Natural killer cell (primary cell): ENCODE measurements around the gene IGF2R. TPM values are rescaled to one million over a fixed set of nuclear protein-coding genes. Genes with fewer than 3 reads are reported as not detected.

ENCODE experiments used
- ATAC-seq, 3 donors: fragments of 150-1000 bp in 2 of 3; fragments of 200-7000 bp in 1 of 3; cut with Tn5 transposase; 1 replicate in 1 of 3; 2 replicates in 2 of 3; pipeline ENCODE4 v1.10.0; 2021; ENCODE audit warnings: mild to moderate bottlenecking in 2 of 3, moderate library complexity in 2 of 3
- DNase-seq, 2 donors: peaks; one replicate each; pipeline versions ENCODE4 v3.0.0 to v3.0.0-alpha.2; 2013 to 2021; ENCODE audit warnings: mixed read lengths in 1 of 2
- H3K27ac ChIP-seq: one replicate; pipeline ENCODE4 v1.5.1; 2013; ENCODE audit warnings: mild to moderate bottlenecking, low read length
- H3K27me3 ChIP-seq: one replicate; pipeline ENCODE4 v1.6.1; 2013; ENCODE audit warnings: low read length; ENCODE audit not compliant: control insufficient read depth, insufficient read depth
- H3K36me3 ChIP-seq: one replicate; pipeline ENCODE4 v1.6.1; 2013; ENCODE audit warnings: low read length; ENCODE audit not compliant: control insufficient read depth, insufficient read depth
- H3K4me1 ChIP-seq: one replicate; pipeline ENCODE4 v1.6.1; 2013; ENCODE audit warnings: low read length; ENCODE audit not compliant: control insufficient read depth, insufficient read depth
- H3K4me3 ChIP-seq: one replicate; pipeline ENCODE4 v1.5.1; 2013; ENCODE audit warnings: low read length
- H3K9me3 ChIP-seq: one replicate; pipeline ENCODE4 v1.6.1; 2013; ENCODE audit warnings: low read length; ENCODE audit not compliant: control insufficient read depth, insufficient read depth
- H3K27ac Mint-ChIP-seq, 2 donors: one replicate each; pipeline ENCODE4 v1.8.0; 2022; ENCODE audit warnings: mild to moderate bottlenecking in 2 of 2, mixed read lengths in 2 of 2, moderate library complexity in 1 of 2
- H3K27me3 Mint-ChIP-seq, 2 donors: one replicate each; pipeline ENCODE4 v1.8.0; 2022; ENCODE audit warnings: low read depth in 2 of 2, mixed read lengths in 2 of 2
- H3K36me3 Mint-ChIP-seq: one replicate; pipeline ENCODE4 v1.8.0; 2022; ENCODE audit warnings: mixed read lengths
- H3K4me1 Mint-ChIP-seq, 2 donors: one replicate each; pipeline ENCODE4 v1.8.0; 2022; ENCODE audit warnings: mixed read lengths in 2 of 2
- H3K4me3 Mint-ChIP-seq: one replicate; pipeline ENCODE4 v1.8.0; 2022; ENCODE audit warnings: mild to moderate bottlenecking, moderate library complexity, mixed read lengths
- H3K9me3 Mint-ChIP-seq, 2 donors: one replicate each; pipeline ENCODE4 v1.8.0; 2022; ENCODE audit warnings: mixed read lengths in 2 of 2
- CTCF ChIP-seq: fragments of 200-600 bp; IDR thresholded peaks from one replicate; pipeline ENCODE4 v1.8.0; 2022; ENCODE audit warnings: antibody characterized with exemption
- WGBS: methylation state at CpG from one replicate; pipeline ENCODE4 v1.1.7; 2013; ENCODE audit warnings: missing lambda C conversion rate; ENCODE audit not compliant: insufficient coverage; 5-methylcytosine and 5-hydroxymethylcytosine counted together
- intact Hi-C: fragments of 100-400 bp; cut with micrococcal nuclease; formaldehyde crosslinking; loops from one replicate; pipeline ENCODE4 v1.14.2; 2022
- total RNA-seq, 4 donors: library from RNA; stranded (reverse); fragments of 120-200 nt in 1 of 4; gene quantifications; one replicate each; pipeline versions ENCODE4 v1.2.3 to v1.2.4, GENCODE V29; 2013 to 2022

IGF2R gene
- total RNA-seq, 3 donors from 2014 or later (not counting 1 experiment from before 2014, with no cell fraction given) = 208 to 282 (median 253) TPM

DNA sequence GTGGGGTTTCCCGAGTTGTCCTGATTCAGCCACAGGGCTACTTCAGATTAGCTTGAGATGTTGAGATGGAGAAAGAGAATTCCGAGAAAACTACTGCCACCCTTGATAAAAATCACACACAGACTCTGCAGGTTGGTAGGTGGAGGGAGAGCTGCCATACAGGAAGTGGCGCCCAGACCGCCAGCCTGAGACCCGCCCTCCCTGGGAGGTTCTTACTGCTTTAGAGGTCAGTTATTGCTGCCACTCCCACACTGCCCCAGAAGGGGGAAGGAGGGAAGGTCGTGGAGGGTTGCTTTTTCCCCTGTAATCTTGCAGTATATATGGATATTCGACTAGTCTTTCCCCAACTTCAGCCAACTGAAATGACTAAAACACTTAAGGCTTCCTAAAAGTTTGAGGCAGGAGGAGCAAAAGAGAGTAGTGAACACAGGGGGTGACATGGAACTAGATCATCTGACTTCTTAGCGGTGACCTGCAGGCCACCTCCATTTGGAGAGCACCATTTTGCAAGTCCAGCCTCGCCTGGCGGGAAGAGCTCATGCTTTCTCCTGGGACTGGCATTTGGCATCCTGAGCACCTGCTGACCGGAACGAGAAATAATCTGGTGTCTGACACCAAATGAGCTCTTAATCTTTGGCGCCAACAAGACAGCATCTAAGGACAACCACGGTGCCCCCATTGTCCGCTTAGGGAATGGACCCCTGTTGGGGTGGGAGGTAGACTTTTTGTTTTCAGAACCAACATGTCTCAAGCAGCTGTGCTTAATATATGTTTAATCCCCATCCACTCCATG is 117.0 kb downstream of the IGF2R start:
- Mint-ChIP-seq H3K4me1 (peaks cover 22 to 27% of the 10 kb centered on the region in 2 donors), H3K36me3 (peaks cover 39% of the 10 kb centered on the region), H3K9me3 (no peaks in the 10 kb centered on the region), H3K27ac (peak overlapping the region; percentile 51 to 82), H3K27me3 (no peaks in the 10 kb centered on the region), H3K4me3 (peak overlapping the region; percentile 65)
- intact Hi-C loops = loop anchor here (5.0 kb wide), 1 partner anchor 371 kb away; no protein-coding TSS in a partner anchor
- no peak for DNase-seq
- Histone ChIP-seq H3K27me3 (no peaks in the 10 kb centered on the region), H3K27ac (peak overlapping the region; percentile 11), H3K4me3 (no peak overlapping the region), H3K9me3 (no peaks in the 10 kb centered on the region), H3K4me1 (peaks cover 24% of the 10 kb centered on the region), H3K36me3 (peaks cover 81% of the 10 kb centered on the region)
- WGBS = 85% methylated on average over 10 of the region's 15 CpGs
- peak; percentile 70 to 89 (median 81) for ATAC-seq
- TF ChIP-seq CTCF = no peak

DNA sequence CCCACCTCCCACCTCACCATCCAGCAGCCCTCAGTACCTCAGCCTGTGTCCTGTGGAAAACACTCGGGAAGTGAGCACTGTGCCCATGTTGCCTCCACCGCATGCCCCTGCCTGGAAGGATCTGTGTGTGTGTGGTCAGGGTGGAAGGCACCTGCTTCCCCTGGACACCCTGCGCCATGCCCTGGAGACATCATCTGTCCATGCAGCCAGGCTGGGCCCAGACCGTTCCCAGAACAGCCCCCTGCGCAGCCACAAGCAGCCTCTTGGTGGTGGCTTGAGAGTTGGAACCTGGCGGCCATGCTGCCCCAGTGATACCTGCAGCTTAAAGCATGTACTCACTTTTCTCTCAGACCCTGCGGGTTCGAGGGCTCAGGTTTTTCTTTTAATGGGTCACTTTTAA is 117.9 kb downstream of the IGF2R start:
- intact Hi-C loops = loop anchor here (5.0 kb wide), 1 partner anchor 371 kb away; no protein-coding TSS in a partner anchor
- Mint-ChIP-seq H3K4me3 (no peak overlapping the region), H3K4me1 (peaks cover 22 to 27% of the 10 kb centered on the region in 2 donors), H3K27me3 (no peaks in the 10 kb centered on the region), H3K9me3 (no peaks in the 10 kb centered on the region), H3K36me3 (peaks cover 33% of the 10 kb centered on the region), H3K27ac (peak overlapping the region in 1 of 2 donors; percentile 82)
- Histone ChIP-seq H3K27me3 (no peaks in the 10 kb centered on the region), H3K4me1 (peaks cover 24% of the 10 kb centered on the region), H3K36me3 (peaks cover 81% of the 10 kb centered on the region), H3K27ac (no peak overlapping the region), H3K9me3 (no peaks in the 10 kb centered on the region), H3K4me3 (no peak overlapping the region)
- WGBS = 93% methylated on average over 8 of the region's 8 CpGs
- ATAC-seq (no peak), DNase-seq (no peak)
- TF ChIP-seq CTCF = no peak

GRCh38 chr6:160088069-160088783 is 119.3 kb downstream of the IGF2R start:
- Histone ChIP-seq H3K4me3 (no peak overlapping the region), H3K27ac (no peak overlapping the region), H3K4me1 (peaks cover 24% of the 10 kb centered on the region), H3K36me3 (peaks cover 84% of the 10 kb centered on the region), H3K27me3 (no peaks in the 10 kb centered on the region), H3K9me3 (no peaks in the 10 kb centered on the region)
- Mint-ChIP-seq H3K9me3 (no peaks in the 10 kb centered on the region), H3K27me3 (no peaks in the 10 kb centered on the region), H3K36me3 (peaks cover 26% of the 10 kb centered on the region), H3K4me3 (no peak overlapping the region), H3K27ac (no peak overlapping the region), H3K4me1 (peaks cover 22% of the 10 kb centered on the region in 2 donors)
- DNase-seq (peak in 1 of 2 donors; percentile 28), ATAC-seq (no peak)
- intact Hi-C loops = loop anchor here (5.0 kb wide), 1 partner anchor 369 kb away; no protein-coding TSS in a partner anchor
- WGBS = 92% methylated on average over 13 of the region's 13 CpGs
- TF ChIP-seq CTCF = no peak
